RCC 7860 (cell line): Measurements from ENCODE around the gene GTF2A1L.
"Not testable (repeated sequence)": the region's sequence is repeated elsewhere in the genome, so short reads cannot be mapped to it uniquely, and the experiment has no call there.

Experiments used
- DNase-seq: peaks from one replicate; pipeline ENCODE4 v3.0.0-alpha.2; 2015; ENCODE audit warnings: low spot score
- FAIRE-seq: peaks from 2 replicates; lab custom pipeline; 2012; peaks lifted over from hg19 to GRCh38; lab: Jason Lieb, UNC

GTF2A1L gene

GRCh38 chr2:48617618-48618017, at the start of gene GTF2A1L:
Gene GTF2A1L (plus strand): TSS chr2:48617856. CDS start chr2:48617875, 19 bp downstream.
- DNase-seq (no peak), FAIRE-seq (no peak)

GRCh38 chr2:48568547-48568946, 49.1 kb upstream of the GTF2A1L start:
- no peak for FAIRE-seq
- DNase-seq, result no peak

GRCh38 chr2:48569433-48569832, 48.2 kb upstream of the GTF2A1L start:
- FAIRE-seq (no peak), DNase-seq (no peak)

- DNase-seq (no peak), FAIRE-seq (no peak)
Measured at GRCh38 chr2:48572816-48573215, 44.8 kb upstream of the GTF2A1L start.

GRCh38 chr2:48574353-48575287, 43.0 kb upstream of the GTF2A1L start:
- DNase-seq (no peak), FAIRE-seq (no peak)

GRCh38 chr2:48578313-48578712, 39.3 kb upstream of the GTF2A1L start:
- FAIRE-seq (no peak), DNase-seq (no peak)

GRCh38 chr2:48583961-48584360, 33.7 kb upstream of the GTF2A1L start:
- FAIRE-seq (no peak), DNase-seq (no peak)

- no peak for FAIRE-seq
Measured at GRCh38 chr2:48584551-48584950, 33.1 kb upstream of the GTF2A1L start.

GRCh38 chr2:48586433-48586832, 31.2 kb upstream of the GTF2A1L start:
- FAIRE-seq (no peak), DNase-seq (no peak)

More at GRCh38 chr2:48584551-48584950, 33.1 kb upstream of the GTF2A1L start:
- no peak for DNase-seq

GRCh38 chr2:48587560-48587959, 30.1 kb upstream of the GTF2A1L start:
- DNase-seq, result no peak
- no peak for FAIRE-seq

- no peak for FAIRE-seq
- DNase-seq, result no peak
Measured at GRCh38 chr2:48587961-48588360, 29.7 kb upstream of the GTF2A1L start.

GRCh38 chr2:48588745-48589144, 28.9 kb upstream of the GTF2A1L start:
- DNase-seq (no peak), FAIRE-seq (no peak)

- no peak for FAIRE-seq
Measured at GRCh38 chr2:48589170-48589767, 28.4 kb upstream of the GTF2A1L start.

GRCh38 chr2:48590017-48590416, 27.6 kb upstream of the GTF2A1L start:
- FAIRE-seq (no peak), DNase-seq (no peak)

More at GRCh38 chr2:48589170-48589767, 28.4 kb upstream of the GTF2A1L start:
- no peak for DNase-seq

- DNase-seq (no peak), FAIRE-seq (no peak)
Measured at GRCh38 chr2:48592067-48592466, 25.6 kb upstream of the GTF2A1L start.

GRCh38 chr2:48596751-48597150, 20.9 kb upstream of the GTF2A1L start:
- DNase-seq, FAIRE-seq: not testable (repeated sequence)

- DNase-seq (no peak), FAIRE-seq (no peak)
Measured at GRCh38 chr2:48597492-48597891, 20.2 kb upstream of the GTF2A1L start.

- DNase-seq (peak; percentile 18), FAIRE-seq (no peak)
Measured at GRCh38 chr2:48600204-48600813, 17.3 kb upstream of the GTF2A1L start.

- no peak for DNase-seq
Measured at GRCh38 chr2:48600917-48601316, 16.7 kb upstream of the GTF2A1L start.

GRCh38 chr2:48601349-48601748, 16.3 kb upstream of the GTF2A1L start:
- FAIRE-seq (no peak), DNase-seq (no peak)

More at GRCh38 chr2:48600917-48601316, 16.7 kb upstream of the GTF2A1L start:
- no peak for FAIRE-seq

GRCh38 chr2:48605482-48606175, 12.0 kb upstream of the GTF2A1L start:
- FAIRE-seq, result no peak
- DNase-seq, result no peak
